GM23248 (cell line): Measurements from ENCODE around the gene WFDC1.

Source experiments
- EZH2 ChIP-seq: fragments of 200-600 bp; sonication (generic); IDR thresholded peaks from 2 replicates; pipeline ENCODE4 v1.6.1; 2018; ENCODE audit warnings: antibody characterized with exemption, mild to moderate bottlenecking; ENCODE audit not compliant: insufficient read depth, poor library complexity, severe bottlenecking
- EZH2phosphoT487 ChIP-seq: fragments of 200-600 bp; sonication (generic); IDR thresholded peaks from 2 replicates; pipeline ENCODE4 v1.6.1; 2018; ENCODE audit warnings: antibody characterized with exemption, moderate library complexity, mild to moderate bottlenecking, low read depth; ENCODE audit not compliant: insufficient read depth

DNA sequence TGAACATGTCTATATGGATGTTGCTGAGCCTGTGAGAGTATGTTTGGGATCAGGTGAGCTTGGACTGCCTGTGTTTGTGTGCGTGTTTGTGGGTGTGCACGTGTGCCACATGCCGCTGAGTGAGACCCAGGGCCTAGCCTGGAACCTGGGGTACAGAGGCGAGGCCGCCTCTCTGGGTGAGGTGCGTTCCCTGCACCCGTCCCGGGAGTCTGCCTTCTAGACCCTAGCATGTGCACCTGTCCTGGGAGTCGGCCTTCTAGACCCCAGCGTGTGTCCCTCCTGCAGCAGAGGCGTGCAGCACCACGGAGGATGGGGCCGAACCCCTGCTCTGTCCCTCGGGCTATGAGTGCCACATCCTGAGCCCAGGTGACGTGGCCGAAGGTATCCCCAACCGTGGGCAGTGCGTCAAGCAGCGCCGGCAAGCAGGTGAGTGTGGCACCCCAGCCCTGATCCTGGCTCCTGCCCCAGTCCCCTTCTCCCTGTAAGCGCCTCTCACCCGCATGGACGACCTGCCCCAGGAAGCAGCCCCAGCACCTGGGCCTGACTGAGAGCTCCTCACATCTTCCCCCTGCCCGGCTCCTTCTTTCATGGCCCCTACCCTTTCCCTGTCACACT lies 24.6 kb downstream of the WFDC1 start:
- TF ChIP-seq EZH2 (no peak), EZH2phosphoT487 (no peak)
